Activated CD4-positive, alpha-beta T cell treated with anti-CD3 and anti-CD28 coated beads, Interleukin-2, amount 50 U/mL, for 1 hour (primary cell): Measurements from ENCODE around the gene NDNF.

Source experiments
- DNase-seq: peaks from one replicate; pipeline ENCODE4 v3.0.0-alpha.2; 2020

The NDNF gene

DNA sequence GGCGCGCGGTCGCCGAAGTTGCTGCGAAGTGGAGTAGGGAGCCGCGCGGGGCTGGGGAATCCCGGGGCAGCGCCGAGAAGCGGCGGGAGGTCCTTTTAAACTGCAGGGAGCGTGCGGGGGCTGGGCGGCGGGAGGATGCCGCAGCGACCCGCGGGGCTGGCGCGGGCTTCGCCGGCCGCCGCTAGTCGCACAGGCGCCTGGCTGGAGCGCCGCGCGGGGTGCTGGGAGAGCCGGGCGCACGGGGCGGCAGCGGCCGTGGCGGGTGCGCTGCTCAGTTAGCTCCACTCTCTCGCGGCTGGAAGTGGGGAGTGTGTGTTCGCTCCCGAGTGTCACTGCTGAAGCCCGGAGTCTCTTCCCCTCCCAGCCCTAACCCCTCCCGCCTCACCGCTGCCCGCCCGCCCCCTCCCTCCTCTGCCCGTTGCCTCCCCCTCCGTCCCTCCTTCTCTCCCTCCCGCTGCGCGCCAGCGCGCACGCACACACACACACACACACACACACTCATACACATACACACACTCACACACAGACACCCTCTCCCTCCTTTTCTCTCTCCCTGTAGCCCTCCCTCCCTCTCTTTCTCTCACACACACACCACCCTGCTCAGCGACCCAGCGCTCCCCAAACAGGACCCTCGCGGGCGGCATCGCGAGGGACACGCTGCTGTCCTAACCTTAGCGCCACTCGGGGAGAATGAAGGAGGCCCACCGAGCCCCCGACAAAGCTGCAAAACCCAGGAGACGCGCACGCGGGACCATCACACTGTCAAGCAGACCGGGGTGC lies at the start of gene NDNF:
Gene NDNF (minus strand): TSS at position 312 of the 780 bp plus-strand sequence. CDS start 26,698 bp downstream, outside the sequence.
- DNase-seq, result peak; percentile 24

DNA sequence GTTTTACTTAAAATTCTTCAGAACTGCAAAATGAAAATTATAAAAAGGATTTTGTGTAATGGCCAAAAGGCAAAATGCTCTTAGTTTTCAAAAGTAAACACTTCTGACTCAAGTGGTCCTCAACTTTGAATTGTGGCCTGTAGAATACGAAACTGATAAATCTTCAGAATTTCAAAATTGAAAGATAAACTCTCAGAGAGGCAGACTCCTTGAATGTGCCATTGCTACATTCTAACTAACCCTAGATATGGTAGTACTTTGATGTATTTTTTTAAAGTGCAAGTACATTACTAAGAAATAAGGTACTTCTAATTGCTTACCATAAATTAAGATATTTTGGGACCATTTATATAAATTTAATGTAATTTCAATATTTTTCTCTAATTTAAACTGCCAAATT lies 47.4 kb upstream of the NDNF start:
- DNase-seq, result no peak

DNA sequence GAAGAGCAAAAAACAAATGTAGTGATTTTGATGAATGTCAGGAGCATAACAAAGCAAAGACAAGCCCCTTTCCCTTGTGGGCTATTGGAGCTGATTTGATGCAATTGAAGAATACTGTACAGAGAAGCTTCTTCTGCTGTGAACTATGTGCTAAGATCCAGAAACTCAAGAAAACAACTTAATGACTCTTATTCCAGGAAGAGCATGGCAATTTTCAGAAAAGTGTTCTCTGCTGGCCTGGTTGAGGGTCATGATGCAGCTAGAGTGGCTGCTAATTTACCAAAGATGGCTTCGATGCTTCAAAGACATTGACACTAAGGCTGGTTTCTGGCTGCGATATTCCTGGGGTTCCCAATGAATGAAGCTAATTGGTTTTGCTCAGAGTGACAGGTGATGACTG lies 46.0 kb upstream of the NDNF start:
- DNase-seq, result no peak

DNA sequence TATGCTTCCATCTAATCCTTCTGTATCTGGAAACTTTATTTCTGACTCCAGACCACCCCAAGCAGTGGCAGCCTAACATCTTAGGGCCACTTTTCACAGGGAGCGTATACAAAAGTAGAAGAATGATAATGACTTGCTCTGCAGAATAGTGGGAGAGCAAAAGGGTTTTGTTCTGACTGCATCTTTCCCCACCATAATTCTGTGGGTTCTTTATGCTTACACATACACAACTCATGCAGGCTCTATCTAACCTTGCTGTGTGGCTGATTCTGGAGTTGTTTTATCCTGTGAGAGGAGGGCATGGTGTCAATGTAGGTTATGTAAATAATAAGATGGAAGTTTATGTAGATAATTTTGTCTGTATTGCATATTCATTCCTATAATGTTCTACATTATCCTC lies 42.4 kb upstream of the NDNF start:
- DNase-seq, result no peak

- DNase-seq, result no peak
These were observed 40.2 kb upstream of the NDNF start for GRCh38 chr4:121112530-121112929.

DNA sequence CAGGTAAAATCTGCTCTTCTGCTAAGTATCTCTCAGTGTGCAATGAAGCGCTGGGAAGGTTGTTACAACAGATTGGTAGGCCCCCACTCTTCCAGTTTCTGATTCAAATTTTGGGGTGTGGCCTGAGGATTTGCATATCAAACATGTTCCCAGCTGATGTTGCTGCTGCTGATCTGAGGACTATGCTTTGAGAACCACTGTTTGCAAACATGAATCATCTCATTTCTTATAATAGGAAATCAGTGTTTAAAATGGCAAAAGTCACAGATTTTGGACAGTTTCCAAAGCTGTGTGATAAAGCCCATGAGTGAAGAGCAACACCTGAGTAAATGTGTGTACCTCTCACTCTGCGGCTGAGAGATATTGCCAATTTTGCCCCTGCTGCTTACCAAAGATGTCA lies 36.2 kb upstream of the NDNF start:
- no peak for DNase-seq

- DNase-seq, result no peak
These were observed 35.2 kb upstream of the NDNF start for GRCh38 chr4:121107507-121107906.

- no peak for DNase-seq
These were observed 27.9 kb upstream of the NDNF start for GRCh38 chr4:121100093-121100775.

DNA sequence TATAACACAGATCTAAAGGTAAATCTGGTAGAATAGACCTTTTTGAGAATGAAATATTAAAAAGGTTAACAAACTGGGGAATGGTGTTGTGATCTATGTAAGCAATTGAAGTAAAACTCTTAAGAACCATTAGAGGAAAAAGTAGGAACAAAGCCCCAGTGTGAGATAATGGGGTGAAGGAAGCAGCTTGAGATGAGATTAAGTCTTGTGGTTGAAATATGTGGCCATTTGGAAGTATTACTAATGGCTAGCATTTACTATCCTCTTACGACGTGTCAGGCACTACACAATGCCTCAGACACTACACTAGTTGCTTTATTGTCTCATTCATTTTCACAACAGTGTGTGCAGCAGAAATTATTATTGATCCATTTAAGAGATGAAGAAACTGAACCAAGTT lies 25.9 kb upstream of the NDNF start:
- DNase-seq, result no peak

DNA sequence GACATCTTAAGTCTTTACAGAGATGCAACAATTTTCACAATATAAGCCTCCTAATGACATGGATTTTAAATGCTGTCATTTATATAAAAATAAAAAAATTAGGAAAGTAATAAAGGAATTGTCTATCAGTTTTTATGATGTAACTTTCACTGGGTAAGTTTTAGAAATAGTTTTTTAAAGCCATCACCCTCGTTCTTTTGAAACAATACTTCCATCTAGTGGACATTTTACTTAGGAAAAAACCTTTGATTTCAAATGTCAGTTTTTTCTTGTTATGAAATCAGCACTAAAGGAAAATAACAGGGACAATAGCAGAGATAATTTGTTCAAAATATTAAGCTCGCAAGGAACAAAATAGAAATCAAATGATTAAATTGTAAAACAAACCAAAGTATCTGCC lies 24.3 kb upstream of the NDNF start:
- no peak for DNase-seq

DNA sequence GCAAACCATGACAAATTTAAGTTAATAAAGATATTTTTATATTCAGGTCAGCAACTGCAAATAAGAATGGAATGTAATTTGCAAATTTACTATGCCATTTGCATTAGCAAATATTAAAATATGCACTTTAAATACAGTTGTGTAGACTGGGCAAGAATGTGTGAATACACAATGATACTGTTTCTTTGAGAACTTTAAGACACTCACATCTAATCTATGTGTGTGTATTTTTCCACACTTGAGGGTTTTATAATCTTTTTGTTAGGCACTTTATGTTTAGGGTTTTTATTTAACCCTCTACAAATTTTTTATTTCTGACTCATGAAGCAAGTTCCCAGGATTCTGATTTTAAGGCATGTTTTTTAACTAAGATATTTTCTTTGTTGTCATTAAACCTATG lies 23.9 kb upstream of the NDNF start:
- DNase-seq, result no peak

GRCh38 chr4:121094297-121094966 lies 22.1 kb upstream of the NDNF start:
- DNase-seq, result no peak

DNA sequence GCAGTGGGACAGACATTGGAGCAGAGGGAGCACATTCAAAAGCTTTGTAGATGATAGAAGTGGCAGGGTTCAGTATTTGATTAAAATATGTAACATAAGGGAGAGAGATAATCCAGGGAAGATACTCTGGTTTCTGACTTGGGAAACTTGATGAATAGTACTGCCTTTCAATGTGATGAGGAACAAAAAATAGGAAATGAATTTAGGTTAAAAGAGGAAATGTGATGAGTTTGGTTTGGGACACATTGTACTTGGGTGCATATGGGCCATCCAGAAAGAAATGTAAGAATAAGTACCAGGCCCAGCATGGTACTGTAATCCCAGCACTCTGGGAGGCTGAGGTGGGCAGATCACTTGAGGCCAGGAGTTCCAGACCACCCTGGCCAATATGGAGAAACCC lies 20.9 kb upstream of the NDNF start:
- DNase-seq, result no peak

GRCh38 chr4:121091941-121092340 lies 19.6 kb upstream of the NDNF start:
- DNase-seq, result no peak

DNA sequence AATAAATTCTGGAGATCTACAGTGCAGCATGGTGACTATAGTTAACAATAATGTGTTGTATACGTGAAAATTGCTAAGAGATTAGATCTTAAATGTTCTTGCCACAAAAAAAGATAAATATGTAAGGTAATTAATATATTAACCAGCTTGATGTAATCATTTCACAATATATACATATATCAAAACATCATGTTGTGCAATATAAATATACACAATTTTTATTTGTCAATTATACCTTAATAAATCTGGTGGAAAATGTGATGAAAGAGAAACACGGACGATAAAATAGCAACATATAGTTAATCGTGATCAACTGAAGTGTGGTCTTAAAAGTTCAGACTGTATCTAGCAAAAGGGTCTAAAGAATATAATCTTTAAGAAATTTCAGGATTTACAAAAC lies 16.5 kb upstream of the NDNF start:
- DNase-seq, result no peak

DNA sequence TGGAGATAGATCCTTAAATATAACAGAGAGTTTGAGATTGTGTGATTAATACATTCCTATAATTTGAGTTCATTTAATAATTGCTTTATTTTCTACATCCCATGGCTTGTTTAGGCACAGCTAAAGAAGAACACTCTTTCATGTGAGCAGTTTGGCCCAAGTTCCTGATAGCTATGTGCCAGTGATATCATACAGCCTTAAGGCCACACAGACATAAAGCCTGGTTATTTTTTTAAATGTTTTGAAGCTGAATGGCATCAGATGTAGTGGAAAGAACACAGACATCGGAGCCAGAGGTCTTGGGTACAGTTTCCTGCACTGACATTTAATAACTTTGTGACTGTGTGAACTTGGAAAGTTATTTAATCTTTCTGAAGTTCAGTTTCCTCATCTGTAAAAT lies 7.0 kb upstream of the NDNF start:
- DNase-seq, result no peak

- DNase-seq, result no peak
These were observed 5.2 kb upstream of the NDNF start for GRCh38 chr4:121077496-121077895.

- no peak for DNase-seq
These were observed 4.1 kb upstream of the NDNF start for GRCh38 chr4:121076416-121076815.

- no peak for DNase-seq
These were observed 1.5 kb upstream of the NDNF start for GRCh38 chr4:121073672-121074381.

GRCh38 chr4:121073004-121073435 lies 685 bp upstream of the NDNF start:
- no peak for DNase-seq

- no peak for DNase-seq
These were observed 603 bp downstream of the NDNF start for GRCh38 chr4:121071640-121072223.

GRCh38 chr4:121070696-121071639 lies 1.4 kb downstream of the NDNF start:
- no peak for DNase-seq
